WERI-Rb-1 (cell line): ENCODE measurements around the gene WSB1.
A peak's percentile ranks its signal among the peaks of the same experiment; 100 is the strongest.

Experiments used
- DNase-seq: peaks from one replicate; pipeline ENCODE4 v3.0.0-alpha.2; 2020
- H3K27ac ChIP-seq: fragments of 250-450 bp; sonication (Bioruptor Pico); 2 replicates; pipeline ENCODE4 v1.5.1; 2020; ENCODE audit warnings: mild to moderate bottlenecking, moderate library complexity
- H3K27me3 ChIP-seq: fragments of 250-450 bp; sonication (Bioruptor Pico); 2 replicates; pipeline ENCODE4 v1.5.1; 2021; ENCODE audit warnings: mild to moderate bottlenecking, low read depth, moderate library complexity; ENCODE audit not compliant: insufficient read depth, severe bottlenecking
- H3K36me3 ChIP-seq: fragments of 250-450 bp; sonication (Bioruptor Pico); 2 replicates; pipeline ENCODE4 v1.5.1; 2020; ENCODE audit warnings: mild to moderate bottlenecking, moderate library complexity
- H3K4me3 ChIP-seq: 2 replicates; pipeline ENCODE4 v1.5.1; 2011; ENCODE audit warnings: low read depth, mild to moderate bottlenecking, control low read depth, low read length
- H3K9me3 ChIP-seq: fragments of 250-450 bp; sonication (Bioruptor Pico); 2 replicates; pipeline ENCODE4 v1.5.1; 2021; ENCODE audit warnings: mild to moderate bottlenecking, moderate library complexity; ENCODE audit not compliant: severe bottlenecking
- CTCF ChIP-seq: IDR thresholded peaks from 2 replicates; pipeline ENCODE4 v1.5.1; 2011; ENCODE audit warnings: low read depth, mild to moderate bottlenecking, control low read depth, inconsistent platforms, low read length

WSB1 gene

GRCh38 chr17:27349540-27350021 lies 55.7 kb downstream of the WSB1 start:
- H3K27ac ChIP-seq, result no peak overlapping the region
- no peak overlapping the region for H3K4me3 ChIP-seq
- H3K27me3 ChIP-seq, result no peaks in the 10 kb centered on the region

GRCh38 chr17:27351759-27352158 lies 57.8 kb downstream of the WSB1 start:
- Histone ChIP-seq H3K27ac (no peak overlapping the region), H3K36me3 (no peaks in the 10 kb centered on the region), H3K9me3 (no peaks in the 10 kb centered on the region), H3K27me3 (no peaks in the 10 kb centered on the region), H3K4me3 (no peak overlapping the region)
- no peak for TF ChIP-seq CTCF
- no peak for DNase-seq

More at GRCh38 chr17:27349540-27350021, 55.7 kb downstream of the WSB1 start:
- no peak for DNase-seq
- no peaks in the 10 kb centered on the region for H3K36me3 ChIP-seq
- H3K9me3 ChIP-seq, result no peaks in the 10 kb centered on the region
- no peak for TF ChIP-seq CTCF

GRCh38 chr17:27352448-27353032 lies 58.6 kb downstream of the WSB1 start:
- Histone ChIP-seq H3K36me3 (no peaks in the 10 kb centered on the region), H3K27ac (no peak overlapping the region), H3K27me3 (no peaks in the 10 kb centered on the region), H3K9me3 (no peaks in the 10 kb centered on the region), H3K4me3 (no peak overlapping the region)
- no peak for DNase-seq
- no peak for TF ChIP-seq CTCF

- H3K4me3 ChIP-seq, result peak overlapping the region; percentile 82
- H3K27ac ChIP-seq, result peak overlapping the region; percentile 78
- H3K36me3 ChIP-seq, result no peaks in the 10 kb centered on the region
- no peak for TF ChIP-seq CTCF
- no peaks in the 10 kb centered on the region for H3K9me3 ChIP-seq
- no peaks in the 10 kb centered on the region for H3K27me3 ChIP-seq
- DNase-seq, result no peak
Observed at GRCh38 chr17:27353033-27353460, 59.1 kb downstream of the WSB1 start.

- peak; percentile 72 for TF ChIP-seq CTCF
- peak; percentile 92 for DNase-seq
- Histone ChIP-seq H3K27me3 (no peaks in the 10 kb centered on the region), H3K4me3 (peak overlapping the region; percentile 82), H3K9me3 (no peaks in the 10 kb centered on the region), H3K27ac (peak overlapping the region; percentile 78), H3K36me3 (no peaks in the 10 kb centered on the region)
Observed at GRCh38 chr17:27353461-27354050, 59.6 kb downstream of the WSB1 start.

- Histone ChIP-seq H3K27me3 (no peaks in the 10 kb centered on the region), H3K36me3 (no peaks in the 10 kb centered on the region), H3K27ac (peak overlapping the region; percentile 23; the same call in 1 of the 2 replicates), H3K9me3 (no peaks in the 10 kb centered on the region), H3K4me3 (peak overlapping the region; percentile 73)
- no peak for TF ChIP-seq CTCF
- no peak for DNase-seq
Observed at GRCh38 chr17:27354051-27354490, 60.2 kb downstream of the WSB1 start.
